ENCODE results near the gene ZNF746.

GRCh38 chr7:149474309-149475120 is 23.1 kb downstream of the ZNF746 start:
- TF ChIP-seq CTCF (IDR thresholded peaks at IDR 0.05) (no peak), POLR2A (IDR thresholded peaks at IDR 0.05) (no peak)

Data from adrenal gland (tissue), 5 donors.